ENCODE measurements around the gene TAS2R31.

The TAS2R31 gene

DNA sequence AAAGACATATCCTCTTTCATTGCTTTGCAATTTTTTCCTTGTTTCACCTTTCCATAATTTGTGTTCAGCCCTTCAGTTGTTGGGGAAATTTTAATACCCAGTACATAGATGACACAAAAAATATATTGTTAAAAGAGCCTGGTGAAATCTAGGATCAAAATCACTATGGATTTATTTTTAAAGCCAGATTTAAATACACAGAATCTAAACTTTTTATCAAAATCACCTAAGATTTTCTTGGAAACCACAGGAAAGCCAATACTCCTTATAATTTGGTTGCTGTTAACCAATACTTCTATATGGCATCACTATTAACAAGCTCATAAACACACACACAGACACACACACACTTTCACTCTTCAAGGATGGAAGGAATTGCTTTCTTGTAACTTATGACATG, 33.0 kb downstream of the TAS2R31 start, which contains the start of gene TAS2R20:
TSS of gene TAS2R20 (minus strand) at position 101 of the 400 bp plus-strand sequence. CDS start 429 bp downstream, outside the sequence.
- no peak for DNase-seq

- no peak for DNase-seq
Observed at GRCh38 chr12:10994307-10994706, 36.9 kb downstream of the TAS2R31 start.

GRCh38 chr12:10989107-10989506, 42.1 kb downstream of the TAS2R31 start:
- no peak for DNase-seq

DNA sequence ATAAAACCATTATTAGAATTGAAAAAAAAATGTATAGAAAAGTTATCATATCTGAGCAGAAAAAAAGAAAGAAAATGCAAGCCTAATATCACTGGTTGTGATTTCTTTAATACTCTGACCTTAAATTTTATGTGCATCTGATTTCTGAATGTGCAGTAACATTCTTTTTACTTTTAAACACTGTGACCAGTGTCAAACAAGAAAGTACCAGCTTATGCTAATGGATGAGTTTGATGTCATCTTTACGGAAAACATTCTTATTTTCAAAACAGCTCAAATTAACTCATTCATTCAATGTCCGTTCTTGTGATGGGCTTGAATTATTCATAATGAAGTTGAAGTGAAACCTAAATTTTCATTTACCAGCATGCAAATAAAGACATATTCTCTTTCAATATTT, 44.4 kb downstream of the TAS2R31 start, which contains the start of gene TAS2R50:
TSS of gene TAS2R50 (minus strand) at position 101 of the 400 bp plus-strand sequence. CDS start at position 49, 52 bp downstream.
- no peak for DNase-seq

DNA sequence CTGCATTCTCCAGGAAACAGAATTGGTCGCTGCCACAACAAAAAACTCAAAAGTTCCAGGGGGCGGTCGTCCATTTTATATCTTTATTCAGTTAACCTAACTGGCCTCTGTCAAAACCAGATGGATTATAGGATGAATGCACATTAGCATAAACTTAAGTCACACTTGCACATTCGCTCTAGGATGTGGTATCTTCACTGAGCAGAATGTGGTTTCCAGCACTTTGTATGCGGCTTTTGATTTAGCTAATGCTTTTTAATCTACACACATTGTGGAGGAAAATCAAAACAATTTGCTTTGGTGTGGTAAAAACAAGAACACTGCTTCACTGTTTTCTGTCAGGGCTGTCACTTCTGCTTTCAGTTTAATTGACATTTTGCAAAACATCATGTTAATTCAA, 49.0 kb downstream of the TAS2R31 start:
- no peak for DNase-seq
